GM12874 (cell line): Measurements from ENCODE around the gene FAM221B.

Experiments used
- CTCF ChIP-seq: IDR thresholded peaks from 2 replicates; pipeline ENCODE4 v1.5.1; 2011; ENCODE audit warnings: low read depth, mild to moderate bottlenecking, control low read depth, low read length, moderate library complexity; ENCODE audit not compliant: insufficient read depth

Gene FAM221B

DNA sequence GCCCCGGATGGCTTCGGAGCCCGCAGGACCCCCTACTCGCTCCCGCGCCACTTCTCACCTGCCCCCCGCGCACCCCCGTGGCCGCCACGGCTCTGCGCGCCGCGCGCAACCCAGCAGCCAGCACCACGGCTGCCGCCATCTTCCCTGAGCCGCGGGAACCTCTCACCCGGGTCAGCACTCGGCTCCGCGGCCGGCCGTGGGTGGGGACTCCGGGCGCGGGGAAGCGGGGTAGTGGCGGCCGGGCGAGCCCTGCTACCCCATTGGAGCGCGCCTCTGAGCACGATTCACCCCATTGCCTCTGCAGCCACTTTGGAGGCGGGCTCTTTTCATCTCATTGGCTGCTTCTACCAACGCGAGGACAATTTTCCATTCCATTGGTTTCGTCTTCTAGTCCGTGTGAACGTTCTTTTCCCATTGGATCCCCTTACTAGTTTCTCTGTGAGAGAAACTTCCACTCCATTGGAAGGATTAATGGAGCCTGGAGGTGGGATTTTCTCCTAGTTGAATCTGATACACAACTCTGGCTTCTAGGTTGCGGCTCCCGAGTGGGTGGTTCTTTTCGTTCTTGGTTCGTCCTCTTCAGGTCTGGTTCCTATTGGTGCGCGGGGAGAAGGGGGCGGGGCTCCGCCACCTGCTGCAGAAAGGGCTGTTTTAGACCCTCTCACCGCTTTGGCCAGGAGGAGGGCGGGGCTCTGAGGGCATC is 13.5 kb downstream of the FAM221B start, which contains the start of gene HINT2:
HINT2 (minus strand) TSS at position 202 of the 703 bp plus-strand sequence; CDS start at position 139, 63 bp downstream.
- no peak for TF ChIP-seq CTCF

GRCh38 chr9:35814106-35814840 is 14.3 kb downstream of the FAM221B start:
- TF ChIP-seq CTCF, result peak; percentile 40

DNA sequence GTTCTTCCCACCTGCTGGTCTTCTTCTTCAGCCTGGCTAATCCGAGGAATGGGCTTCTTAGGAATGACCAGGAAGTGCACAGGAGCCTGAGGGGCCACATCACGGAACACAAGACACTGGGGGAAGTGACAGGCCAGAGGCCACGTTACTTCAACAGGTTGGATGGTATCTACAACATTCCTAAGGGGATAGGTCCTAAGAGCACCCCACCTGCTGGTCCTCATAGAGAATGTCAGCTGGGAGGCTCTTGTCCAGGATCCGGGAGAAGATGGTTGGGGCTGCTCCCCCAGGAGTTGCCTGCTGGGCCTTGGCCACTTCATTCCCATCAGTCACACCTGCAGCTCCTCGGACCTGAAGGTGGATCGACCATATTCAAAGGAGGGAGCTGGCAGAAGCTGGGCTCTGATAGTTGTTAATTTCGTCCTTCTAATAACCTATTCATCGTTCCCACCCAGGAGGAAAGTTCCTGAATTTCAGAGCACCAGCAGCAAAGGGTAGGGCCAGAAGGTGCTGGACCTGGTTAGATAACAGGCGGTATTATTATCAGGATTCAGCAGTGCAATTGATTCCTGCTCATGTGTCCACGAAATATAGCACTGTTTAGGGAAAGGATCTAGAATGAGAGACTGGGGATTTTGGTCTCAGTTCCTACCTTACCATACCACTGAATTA is 15.0 kb downstream of the FAM221B start:
- 0 out of 2 replicates have a peak, but pooled peaks have one; percentile 13 for TF ChIP-seq CTCF

DNA sequence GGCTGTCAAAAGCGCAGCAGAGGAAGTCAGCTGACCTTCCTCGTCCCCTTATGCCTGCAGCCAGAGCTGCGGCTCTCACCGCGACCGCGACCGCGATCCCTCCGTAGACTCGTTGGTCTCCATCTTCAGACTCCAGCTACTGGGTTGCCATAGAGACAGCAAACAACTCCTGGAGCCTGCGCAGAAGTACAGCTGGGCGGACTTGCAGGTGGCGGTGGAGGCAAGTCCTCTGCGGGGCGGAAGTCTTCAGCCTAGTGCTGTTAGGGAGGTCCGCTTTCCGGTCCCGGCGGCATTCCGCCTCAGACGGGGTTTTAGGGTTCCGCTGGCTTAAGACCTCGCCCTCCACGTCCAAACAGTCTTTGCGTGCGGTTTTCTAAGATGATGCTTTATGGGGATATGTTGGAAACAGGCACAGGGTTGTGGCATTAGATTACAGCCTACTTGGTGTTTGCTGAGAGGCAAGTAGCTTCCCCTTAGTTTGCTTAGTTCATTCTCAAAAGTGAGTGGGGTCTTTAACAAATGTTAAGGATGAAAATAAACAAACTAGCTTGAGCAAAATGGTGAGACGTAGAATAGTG is 16.4 kb downstream of the FAM221B start, which contains the start of gene SPAG8:
SPAG8 (minus strand) TSS at position 238 of the 578 bp plus-strand sequence; CDS start at position 123, 115 bp downstream.
- no peak for TF ChIP-seq CTCF

GRCh38 chr9:35811381-35812024 is 17.0 kb downstream of the FAM221B start:
- TF ChIP-seq CTCF, result no peak

GRCh38 chr9:35810122-35810521 is 18.4 kb downstream of the FAM221B start:
- no peak for TF ChIP-seq CTCF
